GM18517 (cell line): Measurements from ENCODE around the gene ANKRD13C.
"Not testable (repeated sequence)": the region's sequence is repeated elsewhere in the genome, so short reads cannot be mapped to it uniquely, and the experiment has no call there.

Experiments
- ATAC-seq: cut with Tn5 transposase; IDR thresholded peaks from one replicate; pipeline ENCODE4 v1.9.1; 2021; ENCODE audit warnings: mild to moderate bottlenecking, moderate library complexity; ENCODE audit not compliant: unreplicated experiment

ANKRD13C gene, protein sequence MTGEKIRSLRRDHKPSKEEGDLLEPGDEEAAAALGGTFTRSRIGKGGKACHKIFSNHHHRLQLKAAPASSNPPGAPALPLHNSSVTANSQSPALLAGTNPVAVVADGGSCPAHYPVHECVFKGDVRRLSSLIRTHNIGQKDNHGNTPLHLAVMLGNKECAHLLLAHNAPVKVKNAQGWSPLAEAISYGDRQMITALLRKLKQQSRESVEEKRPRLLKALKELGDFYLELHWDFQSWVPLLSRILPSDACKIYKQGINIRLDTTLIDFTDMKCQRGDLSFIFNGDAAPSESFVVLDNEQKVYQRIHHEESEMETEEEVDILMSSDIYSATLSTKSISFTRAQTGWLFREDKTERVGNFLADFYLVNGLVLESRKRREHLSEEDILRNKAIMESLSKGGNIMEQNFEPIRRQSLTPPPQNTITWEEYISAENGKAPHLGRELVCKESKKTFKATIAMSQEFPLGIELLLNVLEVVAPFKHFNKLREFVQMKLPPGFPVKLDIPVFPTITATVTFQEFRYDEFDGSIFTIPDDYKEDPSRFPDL

DNA sequence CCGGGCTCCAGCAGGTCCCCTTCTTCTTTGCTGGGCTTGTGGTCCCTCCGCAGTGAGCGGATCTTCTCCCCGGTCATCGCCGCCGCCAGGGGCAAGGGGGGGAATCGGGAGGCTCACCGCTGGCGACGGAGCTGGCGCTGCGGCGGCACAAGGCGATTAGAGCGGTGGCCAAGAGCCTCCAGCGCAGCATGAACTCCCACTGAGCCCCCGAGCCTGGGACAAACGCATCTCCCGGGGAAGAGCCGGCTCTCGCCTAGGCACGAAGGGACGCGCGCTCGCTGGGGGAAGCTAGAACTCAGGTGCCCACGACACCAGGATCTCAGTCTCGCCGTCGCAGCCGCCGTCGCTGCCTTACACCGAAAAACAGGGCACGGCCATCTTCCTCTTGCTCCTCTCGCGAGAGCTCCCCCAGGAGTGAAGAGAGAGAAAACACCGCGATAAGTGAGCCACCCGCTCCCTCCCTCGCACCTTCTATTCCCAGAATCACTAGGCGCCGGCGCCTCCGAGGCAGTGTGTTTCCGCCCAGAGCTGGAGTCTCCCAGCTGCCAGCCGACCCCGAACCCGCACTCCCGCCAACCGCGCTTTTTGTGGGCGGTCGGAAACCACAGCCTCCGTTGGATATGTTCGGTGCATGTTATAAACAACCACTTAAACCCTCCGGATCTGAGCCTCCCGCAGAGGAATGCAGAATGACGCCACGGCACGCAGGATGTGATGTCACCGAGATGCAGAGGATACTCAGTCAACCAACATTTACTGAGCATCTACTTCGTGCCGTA is at the start of gene ANKRD13C:
Gene ANKRD13C (minus strand): TSS at position 391 of the 779 bp plus-strand sequence. CDS start 314 bp downstream, at position 77.
- peak; percentile 79 for ATAC-seq

DNA sequence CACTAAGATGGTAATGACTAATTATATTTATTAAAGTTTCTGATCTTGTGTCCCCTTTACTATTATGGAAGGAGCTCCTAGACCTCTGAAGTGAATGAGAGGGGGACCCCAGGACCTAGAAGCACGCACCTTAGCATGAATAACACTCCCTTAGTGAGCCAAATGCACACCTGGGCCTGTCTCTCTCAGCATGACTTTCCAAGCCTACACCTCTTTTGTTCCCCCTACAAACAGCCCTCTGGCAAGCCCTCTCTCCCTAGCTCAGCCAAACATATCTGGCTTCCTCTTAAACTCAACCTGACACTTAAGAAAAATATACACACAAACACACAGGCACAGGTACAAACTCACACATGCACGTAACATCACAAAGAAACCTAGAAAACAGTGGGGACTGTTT is 49.2 kb upstream of the ANKRD13C start:
- no peak for ATAC-seq

DNA sequence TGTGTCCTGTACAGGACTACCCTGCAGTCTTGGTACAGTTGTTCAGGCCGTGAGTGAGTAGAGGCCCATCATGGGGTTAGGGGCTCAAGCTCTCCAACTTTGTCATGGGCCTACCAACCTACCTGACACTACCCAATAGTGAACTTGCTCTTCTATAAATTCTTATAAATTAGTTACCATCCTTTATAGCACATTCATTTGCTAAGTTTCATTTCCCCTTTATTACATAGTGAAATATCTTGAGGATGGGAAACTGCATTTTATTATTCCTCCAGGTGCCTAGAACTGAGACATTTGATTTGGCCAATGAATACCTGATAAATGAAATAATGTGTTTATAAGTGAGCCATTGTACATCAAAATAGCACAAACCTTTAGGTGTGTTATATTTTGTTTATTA is 47.5 kb upstream of the ANKRD13C start:
- no peak for ATAC-seq

DNA sequence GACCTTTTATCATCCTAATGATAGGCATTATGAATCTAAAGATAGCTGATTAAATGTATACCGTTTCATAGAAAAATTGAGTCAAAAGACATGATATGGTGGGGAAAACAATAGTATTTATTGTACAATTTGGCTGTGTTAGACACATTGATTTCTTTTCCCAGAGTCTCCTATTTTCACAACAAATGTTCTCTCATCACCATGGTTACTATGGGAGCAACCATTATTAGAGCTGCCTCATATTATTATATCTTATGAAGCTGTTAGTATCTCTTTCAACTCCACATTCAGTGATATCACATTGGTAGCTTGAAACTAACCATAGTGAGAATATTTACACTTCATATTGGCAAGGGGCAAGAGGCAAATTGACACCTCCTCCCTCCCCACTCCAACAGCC is 45.8 kb upstream of the ANKRD13C start:
- ATAC-seq: no peak

DNA sequence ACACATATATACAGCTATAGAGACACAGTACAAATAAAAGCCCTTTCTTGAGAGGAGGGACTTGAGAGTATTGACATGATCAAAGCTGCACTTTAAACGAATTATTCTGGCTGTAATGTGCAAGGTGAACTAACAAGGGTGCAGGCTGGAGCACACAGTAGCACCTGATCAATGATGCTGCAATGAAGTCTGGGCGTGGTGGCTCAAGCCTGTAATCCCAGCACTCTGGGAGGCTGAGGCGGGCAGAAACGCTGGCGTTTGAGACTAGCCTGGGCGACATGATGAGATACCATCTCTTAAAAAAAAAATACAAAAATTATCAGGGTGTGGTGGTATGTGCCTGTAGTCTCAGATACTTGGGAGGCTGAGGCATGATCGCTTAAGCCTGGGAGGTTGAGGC is 42.5 kb upstream of the ANKRD13C start:
- ATAC-seq: no peak

DNA sequence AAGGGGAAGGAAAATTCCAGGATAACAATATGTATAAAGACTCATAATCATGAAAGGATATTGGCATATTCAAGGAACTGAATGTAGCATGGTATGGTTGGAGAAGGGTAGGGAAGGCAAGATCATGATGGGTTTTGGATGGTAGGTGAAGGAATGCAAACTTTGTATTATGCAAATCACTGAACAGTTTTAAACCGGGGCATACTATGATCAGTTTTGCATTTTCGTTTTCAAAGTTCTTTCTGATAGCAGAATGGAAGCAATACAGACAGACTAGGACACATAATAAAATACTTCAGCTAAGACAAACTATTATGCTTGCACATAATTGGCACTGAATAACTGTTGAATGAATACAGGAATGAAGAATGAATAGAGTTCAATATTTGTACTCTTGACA is 42.1 kb upstream of the ANKRD13C start:
- ATAC-seq: no peak

DNA sequence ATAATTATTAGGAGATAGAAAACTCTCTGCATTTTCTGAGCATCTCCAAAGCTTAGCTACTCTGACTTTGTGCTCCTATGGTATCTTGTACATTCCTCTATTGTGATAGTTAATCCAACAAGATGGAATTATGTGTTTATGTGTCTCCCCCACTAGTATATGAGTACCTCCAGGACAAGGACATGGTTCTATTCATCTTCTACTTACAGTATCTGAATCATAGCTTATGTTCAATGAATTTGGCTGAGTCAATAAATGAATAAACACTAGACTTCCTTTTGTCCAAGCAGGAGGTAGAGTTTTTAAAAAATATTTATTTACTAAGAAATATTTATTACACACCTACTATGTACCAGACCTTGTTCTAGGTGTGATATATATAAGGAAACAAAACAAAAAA is 38.1 kb upstream of the ANKRD13C start:
- no peak for ATAC-seq

DNA sequence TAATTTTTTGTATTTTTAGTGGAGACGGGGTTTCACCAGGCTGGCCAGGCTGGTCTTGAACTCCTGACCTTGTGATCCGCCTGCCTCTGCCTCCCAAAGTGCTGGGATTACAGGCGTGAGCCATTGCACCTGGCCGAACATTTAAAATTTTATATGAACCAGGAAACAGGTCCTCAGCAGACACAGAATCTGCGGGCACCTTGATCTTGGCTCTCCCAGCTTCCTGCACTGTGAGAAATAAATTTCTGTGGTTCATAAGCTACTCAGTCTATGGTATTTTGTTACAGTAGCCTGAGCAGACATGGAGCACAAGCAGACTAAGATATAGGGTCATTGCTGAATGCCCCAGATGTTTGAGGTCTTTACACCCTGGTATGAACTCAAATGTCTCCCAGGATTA is 33.0 kb upstream of the ANKRD13C start:
- no peak for ATAC-seq

DNA sequence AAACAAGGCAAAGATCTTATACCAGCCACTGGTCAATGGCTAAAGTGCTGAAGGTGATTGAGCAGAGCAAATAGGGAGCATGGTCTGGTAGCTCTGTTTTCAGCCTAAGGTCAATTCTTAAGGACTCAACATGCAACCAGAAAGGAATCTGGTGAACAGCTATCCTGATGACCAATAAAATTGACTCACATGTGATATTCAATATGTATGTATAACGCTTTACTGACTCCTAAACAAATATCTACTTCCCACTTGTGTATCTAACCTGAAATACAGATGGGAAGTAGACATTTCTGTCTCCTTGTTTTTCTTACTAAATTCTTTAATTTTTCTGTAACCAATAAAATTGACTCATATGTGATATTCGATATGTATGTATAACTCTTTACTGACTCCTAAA is 31.6 kb upstream of the ANKRD13C start:
- no peak for ATAC-seq

DNA sequence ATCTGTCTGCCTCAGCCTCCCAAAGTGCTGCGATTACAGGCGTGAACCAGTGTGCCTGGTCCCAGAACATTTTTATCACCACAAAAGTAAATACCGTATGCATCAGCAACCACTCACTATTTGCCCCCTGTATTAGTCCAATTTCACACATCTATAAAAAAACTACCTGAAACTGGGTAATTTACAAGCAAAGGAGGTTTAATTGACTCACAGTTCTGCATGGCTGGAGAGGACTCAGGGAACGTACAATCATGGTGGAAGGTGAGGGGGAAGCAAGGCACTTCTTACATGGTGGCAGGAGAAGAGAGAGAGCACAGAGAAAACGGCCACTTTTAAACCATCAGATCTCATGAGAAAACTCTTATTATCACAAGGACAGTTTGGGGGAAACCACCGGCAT is 31.0 kb upstream of the ANKRD13C start:
- ATAC-seq: no peak

DNA sequence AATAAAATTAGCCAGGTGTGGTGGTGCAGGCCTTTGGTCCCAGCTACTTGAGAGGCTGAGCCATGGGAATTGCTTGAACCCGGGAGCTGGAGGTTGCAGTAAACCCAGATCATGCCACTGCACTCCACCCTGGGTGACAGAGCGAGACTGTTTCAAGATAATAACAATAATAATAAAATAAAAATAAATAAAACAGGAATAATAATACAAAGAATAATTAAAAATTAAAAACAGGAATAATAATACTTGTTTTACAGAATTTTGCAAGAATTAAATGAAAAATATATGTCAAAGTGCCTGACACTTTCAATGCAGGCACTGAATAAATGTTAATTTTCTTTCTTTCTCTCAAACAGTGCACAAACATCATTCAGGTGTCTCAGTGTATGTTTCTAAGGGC is 30.0 kb upstream of the ANKRD13C start:
- ATAC-seq: no peak

DNA sequence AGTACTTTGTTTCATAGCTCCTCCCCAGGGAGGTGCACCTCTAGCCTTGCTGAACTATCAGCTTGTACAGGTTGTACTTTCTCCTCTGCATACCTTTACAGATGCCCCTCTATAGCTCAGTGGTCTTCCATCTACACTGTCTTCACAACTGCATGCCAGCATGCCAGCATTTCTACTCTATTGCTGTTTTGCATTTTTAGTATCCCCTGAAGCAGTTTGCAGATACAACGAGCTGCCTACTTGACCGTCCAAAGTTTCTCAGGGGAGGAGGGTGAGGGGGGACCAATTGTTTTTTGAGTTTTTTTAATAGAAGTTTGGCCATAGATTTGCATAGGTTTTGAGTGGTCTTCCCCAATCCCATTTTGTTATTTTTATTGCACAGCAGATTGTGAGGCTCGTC is 29.0 kb upstream of the ANKRD13C start:
- no peak for ATAC-seq

DNA sequence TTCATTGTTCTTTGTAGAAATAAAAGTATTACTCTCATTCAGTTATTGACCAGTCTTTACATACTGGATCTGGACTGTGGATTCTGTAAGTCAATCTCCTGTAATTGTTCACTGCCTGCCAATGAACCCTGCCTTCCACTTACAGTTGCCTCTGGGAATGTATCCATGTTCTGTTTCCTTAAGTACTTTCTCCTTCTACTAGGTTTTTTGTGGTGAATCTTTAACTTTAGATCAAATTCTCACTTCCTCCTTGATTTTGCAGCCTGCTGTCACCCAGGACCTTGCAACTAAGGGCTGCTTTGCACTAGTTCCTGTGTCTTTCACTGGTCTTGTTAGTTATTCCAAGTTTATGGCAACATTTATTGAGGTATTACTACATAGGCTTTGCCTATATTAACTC is 28.2 kb upstream of the ANKRD13C start:
- peak; percentile 91 for ATAC-seq

DNA sequence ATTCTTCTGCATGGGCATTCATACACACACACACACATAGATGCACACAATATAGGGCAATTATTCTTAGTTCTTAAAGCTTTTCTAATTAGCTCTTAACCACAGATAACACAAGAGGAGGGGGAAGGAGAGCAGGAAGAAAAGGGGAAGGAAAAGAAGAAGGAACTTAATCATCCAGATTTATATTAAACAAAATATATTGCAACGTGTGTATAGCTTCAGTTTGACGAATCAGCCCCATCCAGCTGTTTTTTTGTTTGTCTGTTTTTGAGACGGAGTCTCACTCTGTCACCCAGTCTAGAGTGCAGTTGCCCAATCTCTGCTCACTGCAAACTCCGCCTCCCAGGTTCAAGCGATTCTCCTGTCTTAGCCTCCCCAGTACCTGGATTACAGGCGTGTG is 21.7 kb upstream of the ANKRD13C start:
- no peak for ATAC-seq

DNA sequence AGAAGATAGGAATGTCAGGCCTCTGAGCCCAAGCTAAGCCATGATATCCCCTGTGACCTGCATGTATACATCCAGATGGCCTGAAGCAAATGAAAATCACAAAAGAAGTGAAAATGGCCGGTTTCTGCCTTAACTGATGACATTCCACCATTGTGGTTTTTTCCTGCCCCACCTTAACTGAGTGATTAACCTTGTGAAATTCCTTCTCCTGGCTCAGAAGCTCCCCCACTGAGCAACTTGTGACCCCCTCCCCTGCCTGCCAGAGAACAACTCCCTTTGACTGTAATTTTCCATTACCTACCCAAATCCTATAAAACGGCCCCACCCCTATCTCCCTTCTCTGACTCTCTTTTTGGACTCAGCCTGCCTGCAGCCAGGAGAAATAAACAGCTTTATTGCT is 19.1 kb upstream of the ANKRD13C start:
- ATAC-seq: not testable (repeated sequence)

DNA sequence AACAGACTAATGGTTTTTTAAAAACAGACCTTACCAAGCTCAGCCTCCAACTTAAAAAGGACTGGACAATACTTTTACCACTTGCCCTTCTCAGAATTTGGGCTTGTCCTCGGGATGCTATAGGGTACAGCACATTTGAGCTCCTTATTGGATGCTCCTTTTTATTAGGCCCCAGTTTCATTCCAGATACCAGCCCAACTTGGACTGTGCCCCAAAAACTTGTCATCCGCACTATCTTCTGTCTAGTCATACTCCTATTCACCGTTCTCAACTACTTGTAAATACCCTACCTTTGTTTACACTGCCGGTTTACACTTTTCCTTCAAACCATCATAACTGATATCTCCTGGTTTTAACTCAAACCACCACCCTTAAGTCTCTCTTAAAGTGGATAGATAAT is 17.9 kb upstream of the ANKRD13C start:
- ATAC-seq: no peak

DNA sequence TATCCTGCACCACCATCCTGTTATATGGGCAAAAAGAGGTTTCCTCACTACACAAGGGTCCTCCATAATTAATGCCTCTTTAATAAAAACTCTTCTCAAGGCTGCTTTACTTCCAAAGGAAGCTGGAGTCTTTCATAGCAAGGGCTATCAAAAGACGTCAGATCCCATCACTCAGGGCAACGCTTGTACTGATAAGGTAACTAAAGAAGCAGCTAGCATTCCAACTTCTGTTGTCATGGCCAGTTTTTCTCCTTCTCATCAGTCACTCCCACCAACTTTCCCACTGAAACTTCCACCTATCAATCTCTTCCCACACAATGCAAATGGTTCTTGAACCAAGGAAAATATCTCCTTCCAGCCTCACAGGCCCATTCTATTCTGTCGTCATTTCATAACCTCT is 17.1 kb upstream of the ANKRD13C start:
- not testable (repeated sequence) for ATAC-seq

DNA sequence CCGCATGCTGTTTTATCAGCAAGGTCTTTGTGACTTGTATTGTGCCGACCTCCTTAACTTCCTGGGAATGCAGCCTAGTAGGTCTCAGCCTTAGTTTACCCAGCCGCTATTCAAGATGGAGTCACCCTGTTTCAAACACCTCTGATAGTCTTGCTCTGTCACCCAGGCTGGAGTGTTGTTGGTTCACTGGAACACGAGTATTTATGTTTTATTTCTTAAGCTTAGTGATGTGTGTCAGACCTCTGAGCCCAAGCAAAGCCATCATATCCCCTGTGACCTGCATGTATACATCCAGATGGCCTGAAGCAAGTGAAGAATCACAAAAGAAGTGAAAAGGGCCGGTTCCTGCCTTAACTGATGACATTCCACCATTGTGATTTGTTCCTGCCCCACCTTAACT is 12.9 kb upstream of the ANKRD13C start:
- ATAC-seq: not testable (repeated sequence)

DNA sequence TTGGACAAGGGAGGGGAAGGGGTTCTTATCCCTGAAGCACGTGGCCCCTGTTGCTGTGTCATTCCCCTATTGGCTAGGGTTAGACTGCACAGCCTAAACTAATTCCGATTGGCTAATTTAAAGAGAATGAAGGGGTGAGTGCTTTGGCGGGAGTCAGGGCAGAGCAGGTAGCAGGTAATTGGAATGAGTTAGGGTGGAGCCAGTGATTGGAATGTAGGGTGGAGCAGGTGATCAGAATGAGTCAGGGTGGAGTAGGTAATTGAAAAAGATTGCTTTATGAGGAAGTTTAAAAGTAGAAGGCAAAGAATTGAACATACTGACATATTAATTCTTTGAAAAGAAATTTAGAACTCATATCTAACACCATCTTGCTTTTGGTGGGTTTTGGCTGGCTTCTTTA is 12.5 kb upstream of the ANKRD13C start:
- ATAC-seq: not testable (repeated sequence)

DNA sequence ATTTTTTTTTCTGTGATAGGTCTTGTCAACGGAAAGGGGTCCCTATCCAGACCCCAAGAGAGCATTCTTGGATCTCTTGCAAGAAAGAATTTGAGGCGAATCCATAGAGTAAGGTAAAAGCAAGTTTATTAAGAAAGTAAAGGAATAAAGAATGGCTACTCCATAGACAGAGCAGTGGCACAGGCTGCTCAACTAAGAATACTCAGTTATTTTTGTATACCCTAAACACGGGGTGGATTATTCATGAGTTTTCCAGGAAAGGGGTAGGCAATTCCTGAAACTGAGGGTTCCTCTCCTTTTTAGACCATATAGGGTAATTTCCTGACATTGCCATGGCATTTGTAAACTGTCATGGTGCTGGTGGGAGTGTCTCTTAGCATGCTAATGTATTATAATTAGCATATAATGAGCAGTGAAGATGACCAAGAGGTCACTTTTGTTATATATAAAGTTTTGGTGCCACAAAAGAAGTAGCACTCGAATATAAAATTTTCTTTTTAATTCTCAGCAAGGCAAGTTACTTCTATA is 12.0 kb upstream of the ANKRD13C start:
- not testable (repeated sequence) for ATAC-seq

DNA sequence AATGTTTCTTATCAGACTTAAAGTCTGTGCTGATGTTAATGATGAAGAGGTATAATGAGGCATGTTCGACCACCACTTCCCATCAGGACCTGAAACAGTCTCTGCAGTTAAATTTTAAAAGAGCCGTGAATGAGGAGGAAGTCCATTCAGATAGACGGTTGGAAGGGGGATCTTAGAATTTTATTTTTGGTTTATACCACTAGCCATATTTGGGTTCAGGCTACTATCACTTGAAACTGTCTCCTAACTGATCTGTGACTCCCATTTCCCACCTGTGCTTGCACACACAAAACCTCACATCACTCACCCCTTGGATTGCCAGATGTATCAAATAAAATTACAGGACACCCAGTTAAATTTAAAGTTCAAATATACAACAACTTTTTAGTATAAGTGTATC is 9.9 kb upstream of the ANKRD13C start:
- ATAC-seq: no peak
